ENCODE results near the gene RPL31.

Gene RPL31

GRCh38 chr2:100997509-100998234, 4.4 kb upstream of the RPL31 start:
- DNase-seq = no peak

GRCh38 chr2:100998235-100998573, 3.9 kb upstream of the RPL31 start:
- DNase-seq = no peak

GRCh38 chr2:100999995-101000394, 2.1 kb upstream of the RPL31 start:
- no peak for DNase-seq

- no peak for DNase-seq
Measured at GRCh38 chr2:101002562-101003277, 631 bp downstream of the RPL31 start.

GRCh38 chr2:101003278-101003775, 1.2 kb downstream of the RPL31 start:
- DNase-seq = no peak

- DNase-seq = no peak
Measured at GRCh38 chr2:101004620-101005325, 2.7 kb downstream of the RPL31 start.

- DNase-seq = no peak
Measured at GRCh38 chr2:101006065-101006715, 4.1 kb downstream of the RPL31 start.

GRCh38 chr2:101007415-101008345, 5.6 kb downstream of the RPL31 start:
- no peak for DNase-seq

- no peak for DNase-seq
Measured at GRCh38 chr2:101011152-101011551, 9.1 kb downstream of the RPL31 start.

GRCh38 chr2:101012054-101012705, 10.1 kb downstream of the RPL31 start:
- no peak for DNase-seq

- peak; percentile 29 for DNase-seq
Measured at GRCh38 chr2:101012706-101013181, 10.7 kb downstream of the RPL31 start.

- no peak for DNase-seq
Measured at GRCh38 chr2:101014264-101014857, 12.3 kb downstream of the RPL31 start.

GRCh38 chr2:101017371-101017770, 15.3 kb downstream of the RPL31 start:
- no peak for DNase-seq

- DNase-seq = no peak
Measured at GRCh38 chr2:101018934-101019333, 16.8 kb downstream of the RPL31 start.

- DNase-seq = no peak
Measured at GRCh38 chr2:101022221-101022620, 20.1 kb downstream of the RPL31 start.

GRCh38 chr2:101023327-101024107, 21.4 kb downstream of the RPL31 start:
- DNase-seq = no peak

- no peak for DNase-seq
Measured at GRCh38 chr2:101025561-101025960, 23.5 kb downstream of the RPL31 start.

- no peak for DNase-seq
Measured at GRCh38 chr2:101026253-101026701, 24.2 kb downstream of the RPL31 start.

GRCh38 chr2:101026923-101027469, 24.9 kb downstream of the RPL31 start:
- no peak for DNase-seq

GRCh38 chr2:101027852-101028251, 25.8 kb downstream of the RPL31 start:
- no peak for DNase-seq
